Hindlimb muscle (tissue), 1 donor: Measurements from ENCODE around the gene IL17RC. TPM values are rescaled to one million over a fixed set of nuclear protein-coding genes. Genes with fewer than 3 reads are reported as not detected.
"Not testable (repeated sequence)": the region's sequence is repeated elsewhere in the genome, so short reads cannot be mapped to it uniquely, and the experiment has no call there.

Source experiments
- DNase-seq: peaks from one replicate; pipeline ENCODE4 v3.0.0-alpha.2; 2013
- polyA plus RNA-seq: library from polyadenylated mRNA; unstranded; fragments of 120-200 nt; gene quantifications from one replicate; pipeline ENCODE4 v1.2.1, GENCODE V29; 2013; ENCODE audit not compliant: insufficient read length

IL17RC gene
- 16.8 TPM for polyA plus RNA-seq

GRCh38 chr3:9916734-9917680 is at the start of gene IL17RC:
TSS of gene IL17RC (plus strand) at chr3:9917098. CDS start at chr3:9917316, 218 bp downstream.
- peak; percentile 90 for DNase-seq

GRCh38 chr3:9867106-9867505 is 49.8 kb upstream of the IL17RC start:
- no peak for DNase-seq

DNA sequence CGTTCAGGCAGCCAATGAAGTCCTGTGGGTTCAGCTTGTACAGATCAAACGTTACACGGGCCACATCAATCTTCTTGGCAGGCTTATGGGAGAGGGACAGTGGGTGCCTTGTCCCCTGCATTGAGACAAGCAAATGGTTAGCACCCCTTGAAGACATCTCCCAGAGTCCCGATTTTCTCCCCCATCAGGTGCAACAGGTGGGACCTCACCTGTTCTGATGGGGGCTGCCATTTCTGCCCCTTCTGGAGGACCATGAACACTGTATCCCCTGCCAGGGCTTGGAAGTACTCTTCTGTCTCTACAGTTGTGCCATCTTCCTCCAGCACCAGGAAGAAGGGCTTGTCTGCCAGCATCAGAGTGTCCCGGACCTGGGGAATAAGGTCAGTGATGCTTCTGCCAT is 46.9 kb upstream of the IL17RC start:
- DNase-seq: no peak

DNA sequence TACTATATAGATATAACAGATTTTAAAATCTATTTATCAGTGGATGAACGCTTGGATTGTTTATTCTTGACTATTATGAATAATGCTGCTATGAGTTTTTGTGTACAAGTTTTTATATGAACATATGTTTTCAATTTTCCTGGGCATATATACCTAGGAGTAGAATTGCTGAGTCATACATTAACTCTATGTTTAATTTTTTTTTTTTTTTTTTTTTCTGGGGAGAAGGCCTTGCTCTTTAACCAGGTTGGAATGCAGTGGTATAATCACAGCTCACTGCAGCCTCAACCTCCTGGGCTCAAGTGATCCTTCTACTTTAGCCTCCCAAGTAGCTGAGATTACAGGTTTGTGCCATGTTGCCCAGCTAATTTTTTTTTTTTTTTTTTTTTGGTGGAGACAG is 45.9 kb upstream of the IL17RC start:
- no peak for DNase-seq

DNA sequence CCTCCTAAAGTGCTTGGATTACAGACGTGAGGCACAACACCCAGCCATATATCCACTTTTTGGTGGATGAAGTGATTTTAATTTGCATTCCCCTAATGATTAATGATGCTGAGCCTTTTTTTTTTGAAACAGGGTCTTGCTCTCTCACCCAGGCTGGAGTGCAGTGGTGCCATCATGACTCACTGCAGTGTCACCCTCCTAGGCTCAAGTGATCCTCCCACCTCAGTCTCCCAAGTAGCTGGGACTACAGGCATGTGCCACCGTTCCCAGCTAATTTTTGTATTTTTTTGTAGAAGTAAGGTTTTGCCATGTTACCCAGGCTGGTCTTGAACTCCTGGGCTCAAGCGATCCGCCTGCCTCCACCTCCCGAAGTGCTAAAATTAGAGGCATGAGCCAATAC is 44.8 kb upstream of the IL17RC start:
- not testable (repeated sequence) for DNase-seq

DNA sequence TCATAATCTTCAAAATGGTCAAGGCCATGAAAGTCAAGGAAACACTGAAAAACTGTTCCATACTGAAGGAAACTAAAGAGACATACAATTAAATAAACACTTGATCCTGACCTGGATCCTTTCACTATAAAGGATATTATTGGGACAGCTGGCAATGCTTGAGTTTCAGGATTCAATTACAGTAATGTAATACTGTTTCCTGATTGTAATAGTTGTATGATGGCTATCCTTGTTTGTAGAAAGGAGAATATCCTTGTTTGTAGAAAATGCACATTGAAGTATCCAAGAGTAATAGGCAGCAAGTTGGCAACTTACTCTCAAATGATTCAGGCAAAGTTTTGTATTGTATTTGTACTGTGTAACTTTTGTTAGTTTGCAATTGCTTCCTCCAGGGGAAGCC is 41.5 kb upstream of the IL17RC start:
- no peak for DNase-seq

DNA sequence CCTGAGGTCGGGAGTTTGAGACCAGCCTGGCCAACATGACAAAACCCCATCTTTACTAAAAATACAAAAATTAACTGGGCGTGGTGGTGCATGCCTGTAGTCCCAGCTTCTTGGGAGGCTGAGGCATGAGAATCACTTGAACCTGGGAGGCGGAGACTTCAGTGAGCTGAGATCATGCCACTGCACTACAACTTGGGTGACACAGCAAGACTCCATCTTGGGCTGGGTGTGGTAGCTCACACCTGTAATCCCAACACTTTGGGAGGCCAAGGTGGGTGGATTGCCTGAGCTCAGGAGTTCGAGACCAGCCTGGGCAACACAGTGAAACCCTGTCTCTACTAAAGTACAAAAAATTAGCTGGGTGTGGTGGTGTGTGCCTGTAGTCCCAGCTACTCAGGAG is 40.6 kb upstream of the IL17RC start:
- not testable (repeated sequence) for DNase-seq

- no peak for DNase-seq
Measured at GRCh38 chr3:9876991-9877390, 39.9 kb upstream of the IL17RC start.

- DNase-seq: no peak
Measured at GRCh38 chr3:9878700-9879099, 38.2 kb upstream of the IL17RC start.

DNA sequence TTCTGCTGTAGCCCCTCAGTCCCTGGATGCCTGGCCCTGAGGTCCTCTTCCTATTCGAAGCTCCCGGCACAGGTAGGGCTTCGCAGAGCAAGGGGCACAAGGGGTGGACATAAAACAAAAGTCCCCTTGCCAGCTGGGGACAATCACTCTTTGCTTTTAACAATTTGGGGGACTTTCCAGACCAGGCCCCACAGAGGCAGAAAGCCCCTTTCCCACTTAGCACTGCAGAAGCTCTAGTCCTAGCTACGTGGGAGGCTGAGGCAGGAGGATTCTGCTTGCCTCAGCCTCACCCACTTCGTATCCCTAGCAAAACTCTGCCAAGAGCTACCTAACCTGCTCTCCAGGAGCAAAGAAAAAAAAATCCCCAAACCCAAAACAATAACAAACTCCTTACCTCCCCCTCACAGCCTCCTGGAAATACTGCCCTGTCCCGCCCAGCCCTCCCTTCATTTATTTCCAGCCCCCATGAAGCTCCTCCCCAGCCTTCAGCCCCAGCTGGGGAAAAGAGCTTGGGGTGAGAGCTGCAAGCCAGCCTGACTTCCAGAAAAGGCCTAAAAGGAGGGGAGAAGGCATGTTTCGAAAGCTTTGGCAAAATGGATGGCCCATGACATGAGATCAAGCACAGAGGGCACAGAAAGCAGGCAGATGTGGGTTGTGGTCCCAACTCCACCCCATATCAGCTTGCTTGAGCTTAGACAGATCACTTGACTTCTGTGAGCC is 36.9 kb upstream of the IL17RC start, which contains the start of gene CIDEC:
Gene CIDEC (minus strand): TSS at position 424 of the 720 bp plus-strand sequence. CDS start 1,767 bp downstream, outside the sequence.
- DNase-seq: no peak

- DNase-seq: no peak
Measured at GRCh38 chr3:9881441-9881840, 35.5 kb upstream of the IL17RC start.

DNA sequence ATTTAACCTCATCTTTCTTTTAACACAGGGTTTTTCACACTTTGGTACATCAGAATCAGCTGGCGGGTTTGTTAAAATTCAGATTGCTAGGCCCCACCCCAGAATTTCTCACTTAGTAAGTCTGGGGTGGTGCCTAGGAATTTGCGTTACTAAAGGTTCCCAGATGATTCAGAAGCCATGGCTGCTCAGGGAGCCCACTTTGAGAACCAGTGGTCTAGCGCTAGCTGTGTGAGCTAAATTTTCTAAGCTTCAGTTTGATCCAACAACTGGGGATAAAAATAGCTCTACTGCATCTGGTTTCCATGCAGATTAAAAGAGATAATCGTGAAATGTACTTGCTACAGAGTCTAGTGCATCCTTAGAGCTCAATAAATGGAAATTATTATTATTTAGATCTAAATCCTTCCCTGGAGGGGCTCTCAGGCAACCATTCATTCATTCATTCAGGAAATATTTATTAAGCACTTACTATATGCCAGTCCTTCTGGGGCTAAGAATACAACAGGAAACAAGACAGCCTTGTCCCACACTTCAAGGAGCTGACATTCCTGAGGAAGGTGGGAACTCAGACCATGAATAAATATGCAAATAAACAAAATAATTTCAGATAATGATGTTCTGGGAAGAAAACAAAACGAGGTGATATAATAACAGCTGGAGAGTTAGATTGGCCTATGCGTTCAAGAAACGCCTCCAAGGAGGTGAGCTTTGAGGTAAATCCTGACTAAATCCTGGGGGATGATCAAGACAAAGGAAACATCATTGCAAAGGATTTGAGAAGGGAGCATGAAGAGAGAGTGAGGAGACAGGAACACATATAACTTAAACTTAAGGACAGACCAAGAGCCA is 33.0 kb upstream of the IL17RC start:
- no peak for DNase-seq

DNA sequence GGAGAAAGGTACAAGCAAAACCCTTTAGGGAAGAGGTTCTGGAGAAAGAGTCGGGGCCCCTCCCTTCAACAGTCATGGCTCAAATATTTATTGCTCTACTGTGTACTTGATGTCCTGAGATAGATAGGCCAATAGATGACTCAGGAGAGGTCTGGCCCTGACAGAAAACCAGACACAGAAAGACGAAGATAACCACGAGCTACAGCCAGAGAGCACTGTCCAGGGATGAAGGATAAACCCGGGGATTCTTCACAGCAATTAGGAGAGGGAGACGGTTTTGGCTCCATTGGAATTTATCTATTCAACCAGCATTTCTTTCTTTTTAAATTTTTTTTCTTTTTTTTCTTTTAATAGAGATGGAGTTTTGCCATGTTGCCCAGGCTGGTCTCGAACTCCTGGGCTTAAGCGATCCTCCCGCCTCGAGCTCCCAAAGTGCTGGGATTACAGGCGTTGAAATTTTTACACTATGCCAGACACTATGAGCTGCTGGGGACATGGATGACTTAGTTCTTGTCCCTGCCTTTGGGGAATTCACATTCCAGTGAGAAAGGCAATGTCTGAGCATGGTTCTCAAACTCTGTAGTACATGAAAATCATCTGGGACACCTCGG is 32.2 kb upstream of the IL17RC start:
- DNase-seq: no peak

- no peak for DNase-seq
Measured at GRCh38 chr3:9886328-9886727, 30.6 kb upstream of the IL17RC start.

DNA sequence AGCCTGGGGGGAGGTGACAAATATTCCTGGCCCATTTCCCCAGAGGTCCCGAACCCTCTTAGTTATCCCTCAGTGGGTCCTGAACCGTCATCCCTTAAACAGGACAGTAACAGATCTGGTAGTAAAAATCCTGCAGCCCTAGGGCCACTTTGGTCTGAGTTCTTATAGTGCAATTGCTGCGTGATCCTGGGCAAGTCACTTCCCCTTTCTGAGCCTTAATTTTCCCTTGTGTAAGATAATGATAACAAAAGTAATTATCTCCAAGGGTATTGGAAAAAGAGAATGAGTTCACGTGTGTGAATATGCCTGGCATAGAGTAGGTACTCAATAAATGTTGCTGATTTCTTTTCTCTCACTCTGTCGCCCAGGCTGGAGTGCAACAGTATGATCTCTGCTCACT is 29.4 kb upstream of the IL17RC start:
- no peak for DNase-seq

GRCh38 chr3:9888540-9888939 is 28.4 kb upstream of the IL17RC start:
- DNase-seq: no peak

DNA sequence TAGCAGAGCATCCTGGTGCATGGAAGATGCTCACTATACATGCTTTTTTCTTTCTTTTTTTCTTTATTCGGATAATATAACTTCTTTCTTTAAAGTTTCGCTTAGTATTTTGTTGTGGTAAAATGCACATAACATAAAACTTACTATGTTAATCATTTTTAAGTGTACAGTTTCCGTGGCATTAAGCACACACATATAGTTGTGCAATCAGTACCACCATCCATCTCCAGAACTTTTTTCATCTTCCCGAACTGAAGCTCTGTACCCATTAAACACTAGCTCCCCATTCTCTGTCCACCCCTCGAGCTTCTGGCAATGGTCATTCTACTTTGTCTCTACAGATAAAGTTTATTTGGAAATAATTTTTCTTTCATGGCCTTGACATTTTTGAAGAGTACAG is 27.5 kb upstream of the IL17RC start:
- no peak for DNase-seq

GRCh38 chr3:9890249-9891071 is 26.4 kb upstream of the IL17RC start, which contains the start of gene JAGN1:
TSS of gene JAGN1 (plus strand) at chr3:9890610. CDS start at chr3:9890723, 113 bp downstream.
- peak; percentile 89 for DNase-seq

DNA sequence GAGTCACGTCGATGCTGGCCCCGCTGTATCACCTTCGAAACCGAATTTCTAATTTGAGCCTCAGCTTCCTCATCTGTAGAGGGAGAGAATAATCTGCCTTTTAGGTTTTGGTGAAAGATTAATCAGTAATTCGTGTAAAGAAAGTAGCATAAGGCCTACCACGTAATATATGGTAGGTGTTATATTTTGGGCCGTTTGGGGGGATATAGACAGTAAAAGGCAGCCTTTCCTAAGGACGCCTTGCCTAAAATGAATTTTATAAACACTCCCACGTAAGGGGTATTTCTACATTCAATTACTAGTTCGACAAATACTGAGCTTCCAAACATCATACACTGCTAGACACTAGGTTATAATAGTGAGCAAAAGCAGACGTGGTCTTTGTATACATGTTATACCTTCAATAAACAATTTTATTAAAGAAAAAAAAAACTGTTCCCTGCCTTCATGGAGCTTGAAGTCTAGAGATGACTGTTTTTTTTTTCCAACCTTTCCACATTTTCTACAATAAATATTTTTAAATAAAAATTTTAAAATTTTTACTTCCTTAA is 25.8 kb upstream of the IL17RC start:
- no peak for DNase-seq

DNA sequence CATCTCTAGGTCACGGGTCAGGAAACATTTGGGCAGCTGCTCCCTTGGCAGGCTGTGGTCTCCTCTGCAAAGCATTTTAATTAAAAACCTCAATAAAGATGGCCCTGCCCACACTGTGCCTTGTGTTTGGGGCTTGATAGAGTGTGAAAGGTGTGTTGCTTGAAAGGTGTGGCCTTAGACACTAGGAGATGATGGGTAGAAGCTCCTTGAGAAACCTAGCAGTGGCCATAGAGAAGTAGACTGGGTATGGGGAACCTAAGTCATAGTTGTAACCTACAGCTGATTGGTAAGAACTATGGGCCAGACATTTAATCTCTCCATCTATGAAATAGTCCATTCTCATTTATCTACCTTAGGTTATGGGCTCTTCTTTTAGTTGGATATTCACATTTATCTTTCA is 23.2 kb upstream of the IL17RC start:
- DNase-seq: no peak

DNA sequence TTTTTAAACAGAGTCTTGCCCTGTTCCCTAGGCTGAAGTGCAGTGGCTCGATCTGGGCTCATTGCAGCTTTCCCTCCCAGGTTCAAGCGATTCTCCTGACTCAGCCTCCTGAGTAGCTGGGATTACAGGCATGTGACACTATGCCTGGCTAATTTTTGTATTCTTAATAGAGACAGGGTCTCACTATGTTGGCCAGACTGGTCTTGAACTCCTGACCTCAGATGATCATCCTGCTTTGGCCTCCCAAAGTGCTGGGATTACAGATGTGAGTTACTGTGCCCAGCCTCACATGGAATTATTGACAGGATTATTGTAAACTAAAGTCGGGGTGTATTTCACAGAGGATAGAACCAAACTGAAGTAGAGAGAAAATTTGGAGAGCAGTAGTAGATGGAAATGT is 21.2 kb upstream of the IL17RC start:
- not testable (repeated sequence) for DNase-seq
